NCI-H82 treated with DMSO at 0.1 percent for 48 hours (cell line): ENCODE results near the gene RABL3.
"Not testable (repeated sequence)": the region's sequence is repeated elsewhere in the genome, so short reads cannot be mapped to it uniquely, and the experiment has no call there.

Experiments
- DNase-seq: peaks from one replicate; lab custom pipeline; 2025; ENCODE audit not compliant: unreplicated experiment; lab: John Stamatoyannopoulos, UW

RABL3 gene

GRCh38 chr3:120749843-120750242 lies 7.5 kb upstream of the RABL3 start:
- no peak for DNase-seq

DNA sequence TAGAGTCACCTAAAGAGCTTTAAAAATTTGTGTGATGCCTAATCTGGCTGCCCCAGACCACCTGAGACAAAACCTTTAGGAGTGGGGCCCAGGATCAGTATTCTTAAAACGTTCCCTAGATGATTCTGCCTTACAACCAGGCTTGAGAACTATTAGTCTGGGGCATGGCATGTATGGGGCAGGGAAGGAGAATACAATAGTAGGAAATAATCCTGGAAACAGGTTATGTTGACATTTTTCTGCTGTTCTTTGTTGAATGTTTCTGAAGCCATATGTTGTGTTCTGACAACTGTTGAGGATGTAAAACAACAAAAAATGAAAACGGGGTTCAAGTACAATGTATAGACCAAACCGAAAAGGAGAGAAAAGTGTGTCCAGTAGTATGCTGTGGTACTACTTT lies 3.1 kb upstream of the RABL3 start:
- no peak for DNase-seq

DNA sequence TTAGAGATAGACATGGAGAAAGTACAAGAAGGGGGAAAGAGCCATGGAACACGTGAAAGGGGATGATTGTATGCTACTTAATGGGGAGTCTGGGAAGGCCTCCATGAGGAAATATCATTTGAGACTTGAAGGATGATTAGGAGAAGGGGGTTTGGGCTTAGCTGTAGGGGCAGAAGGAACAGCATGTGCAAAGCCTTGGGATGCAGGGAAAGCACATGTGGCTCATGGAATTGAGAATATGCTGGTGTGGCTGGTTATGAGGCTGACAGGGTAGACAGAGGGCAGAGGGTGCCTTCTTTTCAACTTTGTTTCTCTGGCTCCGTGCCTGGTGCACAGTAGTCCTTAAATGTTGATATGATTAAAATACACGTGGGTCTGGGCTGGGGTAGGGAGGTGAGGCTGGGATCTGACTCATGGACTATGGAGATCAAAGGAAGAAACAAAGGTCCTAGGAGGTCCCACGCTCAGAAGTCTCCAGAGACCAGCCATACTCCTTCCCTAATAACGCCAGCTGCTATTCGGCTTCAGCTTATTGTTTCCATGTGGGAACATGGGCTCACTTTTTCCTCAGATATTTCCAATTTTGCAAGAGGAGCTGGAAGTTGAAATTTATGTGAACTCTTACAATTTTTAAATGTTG lies 1.4 kb upstream of the RABL3 start:
- DNase-seq = no peak

GRCh38 chr3:120742849-120743365 lies 591 bp upstream of the RABL3 start:
- no peak for DNase-seq

DNA sequence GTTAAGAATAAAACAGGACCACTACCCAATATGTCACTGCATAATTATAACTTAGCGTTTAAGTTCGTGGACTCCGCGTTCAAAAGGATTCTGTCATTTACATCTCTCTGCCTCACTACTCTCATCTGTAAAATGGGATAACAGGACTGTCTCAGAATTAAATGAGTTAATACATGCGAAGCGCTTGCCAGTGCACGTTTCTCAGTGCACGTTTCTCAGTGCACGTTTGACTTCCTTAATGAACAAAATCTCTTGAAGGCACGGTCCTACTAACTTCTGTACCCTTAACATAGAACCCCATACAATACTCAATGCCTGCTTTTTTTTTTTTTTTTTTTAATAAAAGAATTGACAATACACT lies 499 bp downstream of the RABL3 start:
- DNase-seq = no peak

- no peak for DNase-seq
Measured at GRCh38 chr3:120741320-120741719, 996 bp downstream of the RABL3 start.

- not testable (repeated sequence) for DNase-seq
Measured at GRCh38 chr3:120738006-120738405, 4.3 kb downstream of the RABL3 start.

GRCh38 chr3:120730576-120731542 lies 11.5 kb downstream of the RABL3 start:
- no peak for DNase-seq

GRCh38 chr3:120726791-120727190 lies 15.5 kb downstream of the RABL3 start:
- no peak for DNase-seq

DNA sequence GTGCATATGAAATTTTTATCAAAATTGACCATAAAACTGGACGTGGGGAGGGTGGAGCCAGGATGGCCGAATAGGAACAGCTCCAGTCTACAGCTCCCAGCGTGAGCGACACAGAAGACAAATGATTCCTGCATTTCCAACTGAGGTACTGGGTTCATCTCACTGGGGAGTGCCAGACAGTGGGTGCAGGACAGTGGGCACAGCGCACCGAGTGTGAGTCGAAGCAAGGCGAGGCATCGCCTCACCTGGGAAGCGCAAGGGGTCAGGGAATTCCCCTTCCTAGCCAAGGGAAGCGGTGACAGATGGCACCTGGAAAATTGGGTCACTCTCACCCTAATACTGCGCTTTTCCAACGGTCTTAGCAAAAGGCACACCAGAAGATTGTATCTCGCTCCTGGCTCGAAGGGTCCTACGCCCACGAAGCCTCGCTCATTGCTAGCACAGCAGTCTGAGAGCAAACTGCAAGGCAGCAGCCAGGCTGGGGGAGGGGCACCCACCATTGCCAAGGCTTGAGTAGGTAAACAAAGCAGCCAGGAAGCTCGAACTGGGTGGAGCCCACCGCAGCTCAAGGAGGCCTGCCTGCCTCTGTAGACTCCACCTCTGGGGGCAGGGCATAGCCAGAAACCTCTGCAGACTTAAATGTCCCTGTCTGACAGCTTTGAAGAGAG lies 23.0 kb downstream of the RABL3 start:
- DNase-seq = not testable (repeated sequence)

- no peak for DNase-seq
Measured at GRCh38 chr3:120713262-120713661, 29.1 kb downstream of the RABL3 start.

GRCh38 chr3:120710369-120710768 lies 31.9 kb downstream of the RABL3 start:
- DNase-seq = peak; percentile 95

DNA sequence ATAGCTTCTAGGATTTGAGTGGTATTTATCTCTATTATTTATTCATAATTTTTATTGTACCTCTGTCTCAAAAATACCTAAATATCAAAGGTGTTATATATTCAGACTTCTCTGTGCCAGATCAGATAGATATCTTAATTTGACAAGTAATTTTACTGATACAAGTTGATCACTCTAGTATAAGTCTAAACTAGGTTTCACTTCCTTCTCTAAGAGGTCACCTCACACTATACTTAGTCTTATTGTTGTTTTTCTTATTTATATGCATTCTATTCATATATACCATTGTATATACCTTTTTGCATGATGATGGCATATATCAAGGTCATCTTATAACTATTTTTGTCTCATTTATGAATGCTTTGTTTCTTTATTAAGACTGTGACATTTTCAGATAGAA lies 33.9 kb downstream of the RABL3 start:
- no peak for DNase-seq

DNA sequence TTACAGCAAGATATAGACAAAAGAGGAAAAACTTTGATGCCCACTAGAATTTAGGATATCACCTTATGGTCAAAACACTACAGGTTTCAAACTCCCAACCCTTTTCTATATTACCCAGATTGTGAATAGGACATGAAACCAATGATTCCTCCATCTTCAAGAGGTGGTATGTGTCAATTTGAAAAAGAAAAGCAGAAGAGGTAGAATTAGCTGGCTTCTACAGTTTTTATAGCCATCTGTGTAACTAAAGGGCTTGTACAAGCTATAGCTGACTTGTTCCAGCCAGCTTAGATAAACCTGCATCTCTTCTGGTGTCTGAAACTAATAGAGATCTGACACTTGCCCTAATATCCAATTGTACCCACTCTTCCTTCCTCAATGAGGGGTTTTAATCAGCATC lies 35.4 kb downstream of the RABL3 start:
- DNase-seq = no peak

DNA sequence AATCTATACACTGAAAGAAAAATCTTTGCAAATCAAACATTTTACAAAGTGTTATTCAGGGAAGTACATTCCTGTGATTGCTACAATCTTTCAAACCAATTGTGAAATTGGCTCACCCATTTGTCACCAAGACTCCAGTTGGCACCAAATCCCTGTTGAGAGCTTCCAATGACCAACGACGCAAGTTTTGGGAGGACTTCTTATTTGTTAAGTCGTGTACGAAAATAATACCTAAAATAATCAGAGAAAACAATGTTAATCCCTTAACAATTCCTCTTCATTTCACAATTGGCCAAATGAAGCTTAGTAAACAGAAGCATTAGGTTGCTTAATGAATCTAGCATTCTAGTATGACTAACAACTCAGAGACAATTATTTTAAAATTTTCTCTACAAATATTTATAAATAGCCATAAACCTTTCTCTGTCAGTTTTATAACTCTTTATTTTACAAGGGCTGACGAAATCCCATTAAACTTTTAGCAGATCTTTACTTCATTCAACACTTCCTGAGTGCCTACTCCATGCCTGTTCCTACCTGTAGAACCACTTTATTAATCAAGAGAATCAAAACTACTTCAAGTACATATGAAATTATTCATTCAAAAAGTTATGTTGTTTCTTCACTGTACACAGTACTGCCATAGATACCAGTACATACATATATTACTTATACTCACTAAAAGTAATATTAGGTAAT lies 36.3 kb downstream of the RABL3 start:
- no peak for DNase-seq

DNA sequence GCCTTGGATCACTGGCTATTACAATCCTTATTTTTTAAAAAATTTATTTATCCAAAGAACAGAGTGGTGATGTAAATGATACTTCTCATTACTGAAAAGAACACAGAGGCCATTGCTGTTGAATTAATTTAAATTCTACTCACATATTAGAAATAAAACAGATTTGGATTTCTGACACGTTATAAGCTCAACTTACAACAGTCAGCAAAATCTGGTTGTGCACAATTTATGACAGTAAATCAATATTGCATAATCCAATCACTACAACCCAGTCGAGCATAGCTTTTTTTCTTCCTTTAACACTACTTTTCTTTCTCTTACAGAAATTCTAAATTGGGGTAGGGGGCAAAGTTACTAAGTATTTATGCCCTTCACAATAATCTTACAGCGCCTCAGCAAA lies 43.0 kb downstream of the RABL3 start:
- no peak for DNase-seq

- no peak for DNase-seq
Measured at GRCh38 chr3:120693439-120694171, 48.7 kb downstream of the RABL3 start.

GRCh38 chr3:120689395-120689794 lies 52.9 kb downstream of the RABL3 start:
- no peak for DNase-seq

- no peak for DNase-seq
Measured at GRCh38 chr3:120688121-120688520, 54.2 kb downstream of the RABL3 start.

- no peak for DNase-seq
Measured at GRCh38 chr3:120685411-120685810, 56.9 kb downstream of the RABL3 start.
